NCI-H146 (cell line): ENCODE measurements around the gene LRRC27.

Source experiments
- DNase-seq: peaks from one replicate; lab custom pipeline; 2025; lab: John Stamatoyannopoulos, UW

The LRRC27 gene

DNA sequence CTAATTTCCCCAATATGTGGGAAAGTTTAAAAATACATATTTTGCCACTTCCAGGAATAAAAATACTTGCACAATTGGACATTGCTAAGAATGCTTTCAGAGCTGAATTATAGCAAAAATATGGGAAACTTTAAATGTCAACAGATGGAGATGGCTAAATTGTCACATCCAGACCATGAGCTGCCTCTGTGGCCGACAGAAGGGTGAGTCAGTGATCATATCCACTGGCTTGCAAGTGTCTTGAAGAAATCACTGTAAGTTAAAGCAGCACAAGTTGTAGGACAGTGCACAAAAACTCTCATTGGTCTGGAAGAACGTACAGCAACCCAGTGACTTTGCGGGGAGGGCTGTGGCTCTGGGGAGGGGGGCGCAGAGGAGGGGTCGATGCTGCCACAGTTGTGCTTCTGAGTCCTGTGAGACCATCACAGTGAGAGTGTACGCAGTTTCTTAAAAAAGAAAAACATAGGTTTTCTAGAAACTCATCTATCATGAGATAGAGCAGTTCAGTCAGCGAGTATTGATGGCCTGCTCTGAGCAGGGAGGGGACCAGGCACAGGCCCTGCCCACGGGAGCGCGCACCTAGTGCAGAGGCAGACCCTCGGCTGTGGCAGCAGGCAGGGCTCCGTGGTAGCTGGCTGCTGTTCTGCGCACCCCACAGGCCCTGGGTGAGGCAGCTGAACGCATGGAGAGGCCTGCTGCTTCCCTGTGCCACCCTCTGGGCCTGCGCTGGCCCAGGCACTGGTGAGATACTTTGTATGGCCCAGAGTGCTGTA, 25.5 kb downstream of the LRRC27 start:
- no peak for DNase-seq

DNA sequence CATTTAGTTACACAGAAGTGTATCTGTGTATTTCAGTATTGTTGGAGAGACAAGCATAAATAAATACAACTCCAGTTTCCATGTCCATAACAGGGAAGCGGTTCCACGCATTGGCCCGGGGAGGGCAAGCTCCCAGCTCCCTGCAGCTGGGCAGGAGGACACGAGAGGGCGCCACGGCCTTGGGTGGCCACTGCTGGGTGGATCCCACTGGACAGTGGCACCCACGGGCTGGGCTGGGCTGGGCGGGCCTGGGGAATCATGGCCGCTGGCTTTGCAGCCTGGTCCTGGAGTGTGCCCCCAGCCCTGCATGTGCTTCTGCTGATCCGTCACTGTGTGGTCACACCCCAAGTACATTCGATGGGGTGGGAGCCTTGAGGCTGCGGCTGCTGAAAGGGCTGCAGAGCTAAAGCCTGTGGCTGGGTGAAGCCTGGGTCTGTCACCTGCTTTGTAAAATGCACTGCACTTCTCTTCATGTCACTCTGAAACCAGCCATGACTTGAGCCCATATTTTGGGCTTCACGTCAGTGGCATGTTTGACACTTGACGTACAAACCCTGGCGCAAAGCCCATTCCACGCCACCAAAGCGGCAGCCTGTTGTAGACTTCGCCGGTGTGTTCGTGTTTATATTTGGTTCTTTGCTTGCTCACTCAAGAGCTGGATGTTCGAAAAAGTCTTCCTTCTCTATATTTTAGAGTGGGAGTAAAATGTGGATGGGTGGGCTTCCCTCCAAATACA, 27.5 kb downstream of the LRRC27 start:
- DNase-seq = no peak

DNA sequence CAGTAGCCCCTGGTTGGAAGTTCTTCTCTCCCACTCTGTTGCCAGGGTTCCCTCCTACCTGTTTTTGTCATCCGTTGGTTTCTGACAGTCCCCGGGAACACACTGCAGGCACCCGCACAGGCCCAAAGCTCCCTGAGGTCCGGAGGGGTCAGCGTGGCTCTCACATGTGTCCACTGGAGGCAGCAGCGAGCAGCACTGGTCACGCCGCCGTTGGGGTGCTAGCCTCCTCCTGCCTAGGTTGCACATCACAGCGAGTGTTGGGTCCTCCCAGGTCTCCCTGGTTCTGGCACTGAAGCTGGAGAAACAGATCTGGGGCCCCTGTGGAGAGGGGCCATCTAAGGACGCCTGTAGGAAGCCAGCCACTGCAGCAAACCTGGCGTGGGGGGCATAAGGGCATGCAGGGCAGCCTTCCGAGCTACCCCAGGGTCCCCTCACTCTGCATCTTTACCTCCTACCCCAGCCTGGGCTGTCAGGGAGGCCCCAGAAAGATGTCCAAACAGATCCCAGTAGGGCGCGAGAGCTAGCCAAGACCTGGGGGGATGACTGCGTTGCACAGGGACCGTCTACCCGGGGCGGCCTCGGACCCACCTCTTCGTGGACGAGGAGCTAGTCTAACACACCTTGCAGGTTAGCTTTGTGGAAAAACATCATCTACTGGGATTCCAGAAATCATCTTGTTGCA, 28.9 kb downstream of the LRRC27 start:
- DNase-seq = peak; percentile 7

DNA sequence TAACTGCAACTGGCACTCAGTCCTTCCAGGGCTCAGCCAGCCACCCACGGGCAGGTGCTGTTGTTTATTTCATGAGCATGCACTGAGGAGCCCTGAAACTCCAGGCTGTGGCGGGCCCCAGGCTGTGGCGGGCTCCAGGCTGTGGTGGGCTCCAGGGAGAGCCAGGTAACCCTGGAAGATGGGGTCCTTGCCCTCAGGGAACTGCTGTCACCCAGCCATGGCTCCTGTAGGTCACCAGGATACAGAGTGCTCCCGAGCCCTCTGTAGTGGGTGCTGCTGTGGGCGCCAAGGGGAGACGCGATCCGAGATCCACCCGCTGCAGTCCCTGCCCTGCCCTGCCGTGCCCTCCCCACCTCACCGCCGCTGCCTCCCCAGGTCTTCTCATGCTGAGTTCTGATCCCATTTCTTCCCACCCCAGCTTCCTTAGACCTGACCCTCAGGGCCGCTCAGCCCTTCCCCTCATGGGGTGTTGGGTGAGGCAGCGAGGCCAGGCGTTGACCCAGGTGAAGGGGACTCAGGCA, 29.6 kb downstream of the LRRC27 start:
- DNase-seq = no peak

DNA sequence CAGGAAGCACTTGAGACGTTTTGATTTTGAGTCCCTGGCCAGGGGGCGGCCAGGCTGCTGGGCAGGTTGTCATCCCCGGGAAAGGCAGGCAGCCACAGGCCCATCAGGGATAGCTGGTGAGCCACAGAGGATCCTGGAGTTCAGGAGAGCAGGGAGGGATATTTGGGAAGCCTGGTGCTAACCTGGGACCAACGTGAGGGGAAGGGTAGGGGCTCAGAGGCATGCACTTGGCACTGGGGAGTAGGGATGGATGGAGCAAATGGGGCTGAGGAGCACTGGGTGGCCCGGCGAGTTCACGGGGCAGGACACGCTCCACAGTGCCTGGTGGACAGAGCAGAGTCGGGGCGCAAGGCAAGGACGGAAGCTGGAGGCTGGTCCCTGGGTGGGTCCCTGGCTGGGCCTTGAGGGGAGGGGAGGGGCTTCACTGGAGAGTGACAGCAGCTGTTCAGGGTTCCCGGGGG, 30.2 kb downstream of the LRRC27 start:
- DNase-seq = no peak

DNA sequence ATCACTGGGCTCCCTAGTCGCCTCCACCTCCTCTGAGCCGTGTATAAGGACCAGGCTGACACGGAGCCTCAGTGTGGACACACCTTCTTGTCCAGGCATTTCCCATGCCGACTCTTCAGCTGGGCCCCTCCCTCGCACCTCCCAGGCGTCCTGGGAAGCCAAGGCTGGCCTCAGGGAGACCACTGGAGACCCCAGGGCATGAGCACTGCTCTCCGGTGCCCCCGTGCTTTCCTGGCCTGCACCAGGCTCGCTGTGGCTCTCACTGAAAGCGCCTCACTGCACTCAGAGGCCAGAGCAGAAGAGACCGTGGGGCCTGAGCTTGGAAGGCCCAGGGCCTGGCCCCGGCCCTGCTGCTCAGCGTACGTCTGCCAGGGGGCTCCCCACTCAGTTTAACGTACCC, 31.4 kb downstream of the LRRC27 start:
- DNase-seq = no peak

DNA sequence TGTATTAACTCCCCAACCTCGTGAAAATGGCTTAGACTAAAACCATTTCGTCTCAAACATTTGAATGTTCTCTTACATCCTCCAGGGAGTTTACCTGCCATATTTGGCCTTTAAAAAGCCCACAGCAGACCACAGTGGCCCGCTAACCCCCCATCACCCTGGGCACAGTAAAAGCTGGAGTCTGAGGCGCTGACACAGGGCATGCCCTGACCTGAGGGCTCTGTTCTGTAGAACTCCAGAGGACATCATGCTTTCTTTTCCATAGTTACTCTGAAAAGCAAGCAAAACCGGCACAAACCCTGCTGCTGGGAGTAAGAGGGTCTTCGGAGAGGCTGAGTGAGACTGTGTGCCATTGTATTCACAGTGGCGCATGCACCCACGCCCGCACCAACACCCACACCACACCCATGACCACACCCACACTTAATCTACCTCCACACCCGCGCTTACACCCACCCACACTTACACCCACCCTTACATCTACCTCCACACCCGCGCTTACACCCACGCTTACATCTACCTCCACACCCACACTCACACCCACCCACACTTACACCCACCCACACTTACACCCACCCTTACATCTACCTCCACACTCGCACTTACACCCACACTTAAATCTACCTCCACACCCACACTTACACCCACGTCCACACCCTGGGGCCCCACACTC, 32.1 kb downstream of the LRRC27 start:
- peak; percentile 2 for DNase-seq

DNA sequence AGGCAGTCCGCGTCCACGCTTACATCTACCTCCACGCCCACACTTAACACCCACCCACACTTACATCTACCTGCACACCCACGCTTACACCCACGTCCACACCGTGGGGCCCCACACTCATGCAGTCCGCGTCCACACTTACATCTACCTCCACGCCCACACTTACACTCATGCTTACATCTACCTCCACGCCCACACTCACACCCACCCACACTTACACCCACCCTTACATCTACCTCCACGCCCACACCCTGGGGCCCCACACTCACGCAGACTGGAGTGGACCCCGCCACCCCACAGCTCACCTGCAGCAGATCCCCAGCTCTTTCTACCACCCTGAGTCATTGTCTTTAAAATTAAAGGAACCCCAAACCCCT, 32.6 kb downstream of the LRRC27 start:
- no peak for DNase-seq

DNA sequence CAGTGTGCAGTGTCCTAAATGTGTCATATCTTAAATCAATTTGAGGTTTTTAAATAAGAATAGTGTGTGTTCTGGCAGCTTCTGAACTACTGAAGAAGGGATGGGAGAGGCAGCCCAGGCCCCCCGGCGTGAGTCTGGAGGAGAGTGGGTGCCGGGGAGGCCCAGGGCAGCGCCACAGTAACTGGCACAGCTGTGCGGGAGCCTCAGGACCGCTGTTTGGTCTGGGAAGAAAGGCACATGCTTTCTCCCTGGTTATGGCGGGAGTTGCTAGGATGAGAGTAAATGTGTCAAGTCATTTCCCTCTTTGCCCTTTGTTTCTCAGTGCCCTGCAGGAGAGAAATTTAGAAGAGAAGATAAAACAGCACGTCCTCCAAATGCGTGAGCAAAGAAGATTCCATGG, 33.1 kb downstream of the LRRC27 start:
- no peak for DNase-seq

DNA sequence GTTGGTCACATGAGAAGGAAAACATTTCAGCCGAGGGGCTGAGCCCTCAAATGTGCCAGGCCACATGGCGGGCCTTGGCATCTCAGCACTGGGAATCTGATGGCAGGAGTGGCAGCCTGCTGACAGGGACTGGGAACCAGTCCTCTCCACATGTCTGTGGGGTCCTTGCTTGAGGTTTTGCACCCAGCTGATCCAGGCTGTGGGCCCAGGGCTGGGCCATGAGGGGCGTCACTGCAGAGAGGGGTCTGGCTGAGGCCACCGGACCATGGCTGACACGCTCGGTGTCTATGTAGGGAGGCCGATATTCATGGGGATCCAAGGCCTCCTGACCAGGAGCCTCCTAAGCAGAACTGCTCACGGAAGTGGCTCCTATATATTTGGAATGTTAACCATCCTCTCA, 34.0 kb downstream of the LRRC27 start:
- DNase-seq = no peak

DNA sequence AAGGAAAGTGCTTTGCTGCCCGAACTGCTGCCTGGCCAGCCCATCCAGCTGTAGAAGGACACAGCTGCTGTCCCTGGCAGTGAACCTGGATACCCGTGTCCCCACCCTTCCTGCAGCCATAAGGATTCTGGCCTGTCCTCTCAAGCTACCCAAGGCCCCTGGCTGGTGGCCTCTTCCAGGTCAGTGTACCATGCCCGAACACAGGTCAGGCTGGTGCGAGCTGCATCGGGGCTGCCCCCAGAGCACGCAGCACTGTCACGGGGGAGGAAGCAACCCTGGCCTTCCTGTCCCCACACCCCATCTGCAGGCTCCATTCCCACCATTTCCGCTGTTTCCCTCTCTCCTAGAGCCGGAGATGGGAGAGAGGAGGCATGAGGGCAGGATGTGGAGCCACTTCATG, 34.5 kb downstream of the LRRC27 start:
- no peak for DNase-seq

DNA sequence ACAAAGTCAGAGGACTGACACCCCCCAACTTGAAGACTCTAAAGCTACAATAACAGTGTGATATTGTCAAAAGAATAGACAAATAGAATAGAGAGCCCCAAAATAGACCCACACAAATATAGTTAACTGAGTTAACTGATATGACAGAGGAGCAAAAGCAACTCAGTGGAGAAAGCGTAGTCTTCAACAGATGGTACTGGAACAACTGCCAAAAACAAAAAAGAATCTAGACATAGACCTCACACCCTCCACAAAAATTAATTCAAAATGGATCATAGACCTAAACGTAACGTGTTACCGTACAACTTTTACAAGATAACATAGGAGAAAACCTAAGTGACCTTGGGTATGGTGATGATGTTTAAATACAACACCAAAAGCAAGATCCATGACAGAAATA, 36.4 kb downstream of the LRRC27 start:
- no peak for DNase-seq

DNA sequence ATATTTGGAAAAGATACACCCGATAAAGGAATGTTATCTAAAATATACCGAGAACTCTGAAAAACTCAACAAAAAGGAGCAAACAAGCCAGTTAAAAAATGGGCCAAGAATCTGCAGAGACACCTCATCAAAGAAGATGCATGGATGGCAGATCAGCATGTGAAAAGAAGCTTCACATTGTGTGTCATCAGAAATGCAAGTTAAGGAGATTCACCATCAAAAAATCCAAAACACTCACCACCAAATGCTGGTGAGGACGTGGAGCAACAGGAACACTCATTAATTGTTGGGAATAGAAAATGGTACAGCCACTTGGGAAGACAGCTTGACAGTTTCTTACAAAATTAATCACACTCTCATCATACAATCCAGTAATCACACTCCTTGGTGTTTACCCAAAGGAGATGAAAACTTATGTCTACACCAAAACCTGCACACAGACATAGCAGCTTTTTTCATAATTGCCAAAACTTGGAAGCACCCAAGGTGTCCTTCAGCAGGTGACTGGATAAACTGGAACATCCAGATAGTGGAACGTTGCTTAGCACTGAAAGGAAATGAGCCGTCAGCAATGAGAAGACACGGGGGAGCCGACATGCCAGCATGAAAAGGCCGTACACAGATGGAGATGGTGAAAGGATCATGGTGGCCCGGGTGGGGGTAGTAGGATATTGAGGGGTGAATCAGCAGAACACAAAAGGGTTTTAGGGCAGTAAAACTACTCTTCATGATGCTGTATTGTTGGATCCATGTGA, 37.1 kb downstream of the LRRC27 start:
- no peak for DNase-seq

DNA sequence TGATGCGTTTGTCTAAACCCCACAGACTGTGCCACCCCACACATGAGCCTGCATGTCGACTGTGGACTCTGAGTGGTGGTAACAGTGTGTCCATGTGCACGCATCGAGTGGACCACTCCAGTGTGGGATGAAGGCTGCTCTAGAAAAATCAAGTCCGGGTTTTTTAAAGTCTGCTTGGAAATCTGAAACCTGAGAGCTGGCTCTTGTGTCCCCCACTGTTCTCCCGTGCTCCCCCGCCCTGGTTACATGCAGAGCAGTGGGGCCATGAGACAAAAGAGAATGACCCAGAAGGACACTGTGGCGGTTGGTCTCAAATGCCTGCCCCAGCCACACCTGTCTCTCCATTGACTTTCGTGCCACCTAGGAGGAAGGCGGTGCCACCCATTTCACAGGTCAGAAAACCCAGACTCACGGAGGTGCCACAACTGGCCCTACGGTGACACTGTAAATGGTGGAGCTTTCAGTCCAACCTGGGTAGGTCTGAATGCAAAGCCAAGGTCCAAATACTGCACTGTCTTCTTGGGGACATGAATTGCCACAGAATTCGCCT, 37.7 kb downstream of the LRRC27 start:
- peak; percentile 9 for DNase-seq

DNA sequence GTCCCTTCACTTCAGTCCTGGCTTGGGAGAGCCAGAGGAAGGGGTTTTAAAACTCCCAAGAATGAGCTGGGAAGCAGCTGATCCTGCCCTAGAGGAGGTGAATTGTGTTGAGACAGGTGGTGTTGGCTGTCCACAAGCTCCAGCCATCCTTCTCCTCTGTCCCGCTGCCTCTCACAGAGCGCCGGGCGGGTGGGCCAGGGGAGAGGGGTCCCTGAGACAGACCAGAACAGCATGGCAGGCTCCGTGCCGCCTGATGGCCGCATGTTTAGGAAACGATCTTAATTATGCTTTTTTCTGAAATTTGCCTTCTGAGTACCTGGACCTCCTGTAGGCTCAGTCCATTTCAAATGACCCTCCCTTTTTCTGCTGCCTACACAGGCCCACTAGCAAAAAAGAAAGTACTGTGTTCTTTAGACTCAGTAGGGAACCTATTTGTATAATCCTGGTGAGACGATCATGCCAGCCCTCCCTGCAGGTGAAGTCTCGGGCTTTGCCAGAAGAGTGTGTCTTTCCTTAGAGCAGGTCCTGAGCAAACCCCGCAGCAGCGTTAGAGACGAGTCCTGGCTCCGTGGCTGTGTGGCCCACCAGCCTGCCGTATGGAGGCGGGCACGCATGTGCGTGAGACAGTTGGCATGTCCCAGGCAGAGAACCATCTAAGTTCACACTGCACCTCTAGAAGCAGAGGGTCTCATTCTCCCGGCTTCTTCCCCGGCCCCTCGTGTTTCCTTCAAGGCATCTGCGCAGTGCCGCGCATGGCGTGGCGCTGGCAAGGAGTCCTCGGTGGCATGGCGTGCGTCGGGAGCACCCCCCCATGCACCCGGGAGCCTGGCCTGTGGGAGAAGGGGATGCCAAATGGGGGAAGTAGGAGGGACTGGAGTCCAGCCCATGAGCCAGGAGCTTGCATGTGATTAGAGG, 38.7 kb downstream of the LRRC27 start:
- DNase-seq = no peak

DNA sequence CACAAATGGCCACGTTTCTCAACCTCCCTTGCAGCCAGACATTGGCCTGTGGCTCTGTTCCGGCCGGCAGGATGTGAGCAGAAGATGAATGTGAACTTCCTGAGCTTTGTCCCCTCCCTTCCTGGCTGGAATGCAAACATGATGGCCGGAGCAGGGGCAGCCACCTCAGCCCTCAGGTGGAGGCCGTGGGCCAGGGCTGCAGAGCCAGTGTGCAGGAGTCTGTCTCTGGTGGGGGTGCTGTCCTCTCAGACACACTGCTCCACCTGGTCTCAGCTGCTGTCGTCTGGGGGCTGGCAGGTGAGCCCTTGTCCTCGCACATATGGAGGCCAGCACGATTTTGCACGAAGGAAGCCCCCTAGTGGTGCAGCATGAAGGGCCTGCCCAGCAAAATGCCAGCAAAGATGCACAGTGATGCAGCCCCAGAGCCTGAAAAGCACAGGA, 39.7 kb downstream of the LRRC27 start:
- DNase-seq = no peak

DNA sequence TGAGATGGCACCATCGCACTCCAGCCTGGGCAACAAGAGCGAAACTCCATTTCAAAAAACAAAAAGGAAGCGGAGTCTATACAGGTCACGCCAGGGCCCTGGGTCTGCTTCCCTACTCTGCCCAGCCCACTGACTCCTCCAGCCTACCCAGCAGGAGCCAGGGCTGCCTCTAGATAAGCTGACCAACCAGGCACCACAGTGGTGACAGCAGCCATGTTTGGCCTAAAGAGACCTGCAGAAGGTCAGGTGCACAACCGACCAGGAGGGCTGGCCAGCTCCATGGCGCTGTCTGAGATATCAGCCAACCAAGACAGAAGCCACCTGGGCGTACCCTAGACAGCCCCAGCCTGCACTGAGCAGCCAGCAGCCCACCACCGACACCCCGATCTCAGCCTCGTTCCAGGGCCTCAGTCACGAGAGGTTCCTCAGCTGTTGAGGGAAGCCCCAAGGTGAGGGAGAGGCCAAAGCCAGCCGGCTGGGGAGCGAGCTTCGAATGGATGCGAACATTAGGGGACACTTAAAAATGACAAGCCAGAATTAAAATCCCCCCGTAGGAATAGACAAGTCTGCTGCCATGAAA, 40.6 kb downstream of the LRRC27 start:
- DNase-seq = no peak

DNA sequence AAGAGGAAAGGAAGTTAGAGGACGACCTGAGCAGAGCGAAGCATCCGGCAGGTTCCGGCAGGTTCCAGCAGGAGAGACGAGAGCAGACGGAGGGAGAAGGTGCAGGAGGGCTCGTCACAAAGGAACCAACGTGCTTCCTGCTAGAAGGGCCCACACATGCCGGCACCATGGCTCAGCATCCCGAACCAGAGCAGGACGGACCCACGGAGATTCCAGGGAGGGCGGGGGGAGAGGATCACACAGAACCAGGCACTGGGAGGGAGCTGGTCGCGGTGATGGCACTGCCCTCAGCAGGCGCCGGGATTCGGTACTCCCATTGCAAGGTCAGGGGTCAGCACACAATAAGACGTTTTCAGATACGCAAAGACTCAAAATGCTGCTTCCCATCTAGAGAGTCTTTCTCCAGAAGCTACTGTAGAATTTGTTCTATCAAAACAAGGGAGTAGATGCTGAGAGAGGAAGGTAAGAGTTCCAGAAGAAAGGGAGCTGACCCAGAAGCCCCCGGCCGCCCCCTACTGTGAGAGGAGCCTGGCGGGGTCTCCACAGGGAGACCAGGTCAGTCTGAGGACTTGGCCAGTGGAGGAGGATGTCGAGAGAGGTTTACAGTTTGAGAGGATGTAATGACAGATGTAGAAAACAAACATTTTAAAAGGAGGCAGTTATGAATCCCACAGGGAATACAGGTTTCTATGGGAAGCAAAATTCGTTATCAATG, 41.4 kb downstream of the LRRC27 start:
- DNase-seq = no peak

DNA sequence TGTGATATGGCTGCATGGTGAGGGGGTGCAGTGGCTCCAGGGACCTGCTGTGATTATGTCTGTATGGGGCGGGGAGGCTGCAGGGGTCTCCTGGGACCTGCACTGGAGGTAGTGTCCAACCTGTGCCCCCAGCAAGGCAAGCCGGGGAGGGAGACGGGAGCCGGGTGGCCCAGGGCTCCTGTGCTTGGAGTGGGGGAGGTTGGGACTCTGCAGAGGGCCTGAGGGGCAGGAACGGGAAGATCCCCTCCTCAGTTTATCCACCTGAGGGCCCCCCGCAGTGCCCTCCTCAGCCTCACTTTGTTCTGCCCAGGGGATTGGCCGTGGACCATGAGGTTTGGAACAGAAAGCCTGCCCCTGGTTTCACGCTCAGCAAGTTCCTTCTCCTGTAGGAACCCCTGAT, 42.2 kb downstream of the LRRC27 start:
- no peak for DNase-seq
